GM10248 (cell line): ENCODE results near the gene ST6GALNAC6.
A peak's percentile ranks its signal among the peaks of the same experiment; 100 is the strongest.

Experiments used
- CTCF ChIA-PET: fragments of 300-600 bp; sonication (Branson Sonifier 250); formaldehyde crosslinking; extraction: SDS; loops from one replicate; lab custom pipeline; 2021; ENCODE audit warnings: antibody characterized with exemption; lab: Yijun Ruan, JAX
- POLR2A ChIA-PET: fragments of 350-650 bp; sonication (Branson Sonifier 250); formaldehyde crosslinking; extraction: SDS; loops from one replicate; lab custom pipeline; 2020; ENCODE audit warnings: antibody characterized with exemption; lab: Yijun Ruan, JAX
- DNase-seq: peaks from one replicate; pipeline ENCODE4 v3.0.0; 2012; ENCODE audit errors: extremely low spot score
- CTCF ChIP-seq: IDR thresholded peaks from 2 replicates; pipeline ENCODE4 v1.5.1; 2012; ENCODE audit warnings: mild to moderate bottlenecking, low read depth; ENCODE audit errors: extremely low read depth, missing control alignments, control extremely low read depth

ST6GALNAC6 gene

GRCh38 chr9:127925959-127926905 is 26.8 kb upstream of the ST6GALNAC6 start:
- DNase-seq: no peak
- no peak for TF ChIP-seq CTCF
- ChIA-PET CTCF (interaction anchor here (1.3 kb wide), 1 partner anchor 17 kb away, joined by 5 read pairs; no protein-coding TSS in a partner anchor), POLR2A (interaction anchor here (0.6 kb wide), 1 partner anchor 157 kb away, joined by 3 read pairs; no protein-coding TSS in a partner anchor)

- ChIA-PET POLR2A (interaction anchor here (1.0 kb wide), 1 partner anchor 8 kb away, joined by 4 read pairs; the partner anchor contains the start of gene ST6GALNAC4), CTCF (interaction anchor here (0.8 to 6.7 kb wide), 3 partner anchors 18 to 190 kb away, joined by 3 to 52 read pairs (median 5); partner anchors contain the start of gene TOR2A)
- DNase-seq: no peak
- no peak for TF ChIP-seq CTCF
Measured at GRCh38 chr9:127924736-127925444, 25.5 kb upstream of the ST6GALNAC6 start.

GRCh38 chr9:127923771-127924170 is 24.4 kb upstream of the ST6GALNAC6 start:
- DNase-seq: no peak
- ChIA-PET CTCF (interaction anchor here (1.3 to 6.7 kb wide), 8 partner anchors 10 to 335 kb away, joined by 3 to 52 read pairs (median 11); partner anchors contain the start of genes CDK9 and TOR2A), POLR2A (no interaction called here)
- no peak for TF ChIP-seq CTCF

DNA sequence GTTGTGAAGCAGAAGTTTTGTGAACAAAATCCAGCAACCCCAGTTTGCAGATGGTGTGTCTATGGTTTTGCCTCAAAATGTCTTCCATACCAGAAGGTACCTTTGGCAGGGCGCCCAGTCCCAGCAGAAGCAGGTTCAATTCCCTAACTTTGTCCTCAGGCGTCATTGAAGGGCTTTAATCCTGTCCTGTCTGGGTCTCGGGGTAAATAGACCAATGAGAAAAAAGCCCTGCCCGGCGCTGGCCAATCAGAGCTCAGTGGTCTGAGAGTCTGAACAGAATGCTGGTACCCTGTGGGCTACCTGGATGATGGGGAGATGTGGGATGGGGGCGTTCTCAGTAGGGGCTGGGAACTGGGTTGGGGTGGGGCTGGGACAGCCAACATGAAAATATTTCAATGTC is 23.6 kb upstream of the ST6GALNAC6 start:
- CTCF ChIA-PET: interaction anchor here (1.3 to 6.7 kb wide), 14 partner anchors 7 to 334 kb away, joined by 3 to 52 read pairs (median 10); partner anchors contain the start of genes CDK9, PIP5KL1, PTRH1 and ST6GALNAC6

DNA sequence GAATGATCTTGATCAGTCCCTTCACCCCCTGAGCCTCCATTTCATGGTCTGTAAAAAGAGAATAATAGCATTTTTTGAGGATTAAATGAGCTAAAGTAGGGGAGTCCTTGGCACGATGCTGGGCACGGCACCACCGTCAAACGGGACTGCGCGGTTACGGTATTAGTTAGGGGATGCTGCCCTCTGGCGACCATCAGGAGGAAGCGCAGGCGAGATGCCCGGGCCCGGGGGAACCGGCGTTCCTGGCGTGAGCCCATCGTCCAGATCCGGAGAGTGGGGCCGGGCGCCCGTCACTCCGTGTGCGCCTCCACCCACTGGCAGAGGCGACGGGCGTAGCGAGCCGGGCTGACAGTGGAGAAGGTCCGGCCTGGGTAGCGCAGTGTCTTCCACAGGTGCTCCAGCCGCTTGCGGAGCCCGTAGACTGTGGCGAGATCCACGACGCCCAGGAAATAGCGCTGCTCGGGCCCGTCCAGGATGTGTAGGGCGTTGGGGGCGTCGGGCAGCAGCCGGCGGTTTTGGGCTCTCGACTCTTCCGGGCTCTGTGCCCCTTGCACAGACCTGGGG is 22.2 kb upstream of the ST6GALNAC6 start:
- POLR2A ChIA-PET: no interaction called here
- CTCF ChIA-PET: interaction anchor here (0.5 to 6.7 kb wide), 59 partner anchors 8 to 561 kb away, joined by 3 to 52 read pairs (median 4); partner anchors contain the start of genes AK1, ENG, PIP5KL1 and PTRH1
- peak; percentile 86 for DNase-seq
- peak; percentile 95 for TF ChIP-seq CTCF

More for the DNA sequence above, 23.6 kb upstream of the ST6GALNAC6 start:
- no peak for TF ChIP-seq CTCF
- DNase-seq: no peak
- POLR2A ChIA-PET: interaction anchor here (0.6 kb wide), 2 partner anchors 8 to 32 kb away, joined by 3 to 4 read pairs; no protein-coding TSS in a partner anchor

- CTCF ChIA-PET: interaction anchor here (0.5 to 6.7 kb wide), 53 partner anchors 8 to 560 kb away, joined by 3 to 52 read pairs (median 5); partner anchors contain the start of genes AK1, ENG, PIP5KL1 and PTRH1
- no peak for TF ChIP-seq CTCF
- POLR2A ChIA-PET: no interaction called here
- no peak for DNase-seq
Measured at GRCh38 chr9:127920794-127921193, 21.4 kb upstream of the ST6GALNAC6 start.
